Fibroblast of pulmonary artery (primary cell): ENCODE data around the gene TPD52L2.

ENCODE experiments used
- DNase-seq: peaks from one replicate; pipeline ENCODE4 v3.0.0-alpha.2; 2010; ENCODE audit warnings: low read depth
- H3K4me3 ChIP-seq: replicated peaks from 2 replicates; pipeline ENCODE4 v1.5.1; 2011; ENCODE audit warnings: low read depth, mild to moderate bottlenecking, control low read depth, low read length, moderate library complexity
- CTCF ChIP-seq: IDR thresholded peaks from 2 replicates; pipeline ENCODE4 v1.5.1; 2011; ENCODE audit warnings: mild to moderate bottlenecking, control low read depth, low read length, inconsistent platforms; ENCODE audit errors: missing control alignments

Gene TPD52L2

GRCh38 chr20:63835021-63835858 is 29.8 kb upstream of the TPD52L2 start:
- H3K4me3 ChIP-seq = no peak overlapping the region
- no peak for TF ChIP-seq CTCF
- DNase-seq = peak; percentile 97

GRCh38 chr20:63836458-63837344 is 28.4 kb upstream of the TPD52L2 start:
- no peak for TF ChIP-seq CTCF
- H3K4me3 ChIP-seq = no peak overlapping the region
- DNase-seq = no peak

GRCh38 chr20:63837479-63837878 is 27.6 kb upstream of the TPD52L2 start:
- DNase-seq = no peak

GRCh38 chr20:63839620-63840019 is 25.4 kb upstream of the TPD52L2 start:
- DNase-seq = no peak
- TF ChIP-seq CTCF = no peak
- no peak overlapping the region for H3K4me3 ChIP-seq

More at GRCh38 chr20:63837479-63837878, 27.6 kb upstream of the TPD52L2 start:
- H3K4me3 ChIP-seq = no peak overlapping the region
- TF ChIP-seq CTCF = no peak

GRCh38 chr20:63840405-63840828 is 24.7 kb upstream of the TPD52L2 start:
- H3K4me3 ChIP-seq = no peak overlapping the region
- no peak for TF ChIP-seq CTCF

GRCh38 chr20:63842258-63842657 is 22.8 kb upstream of the TPD52L2 start:
- H3K4me3 ChIP-seq = no peak overlapping the region
- DNase-seq = no peak
- no peak for TF ChIP-seq CTCF

More at GRCh38 chr20:63840405-63840828, 24.7 kb upstream of the TPD52L2 start:
- DNase-seq = no peak
